WTC11 (cell line): ENCODE measurements around the gene KIAA1755. TPM values are rescaled to one million over a fixed set of nuclear protein-coding genes. Genes with fewer than 3 reads are reported as not detected.

ENCODE experiments used
- ATAC-seq: fragments of 200-7000 bp; cut with Tn5 transposase; 2 replicates; pipeline ENCODE4 v1.10.0; 2021; ENCODE audit warnings: mild to moderate bottlenecking, moderate library complexity
- CTCF ChIA-PET: fragments of 300-600 bp; sonication (Branson Sonifier 250); formaldehyde crosslinking; loops from one replicate; lab custom pipeline; 2021; ENCODE audit warnings: antibody characterized with exemption; lab: Charles Lee
- POLR2A ChIA-PET: fragments of 350-600 bp; sonication (Branson Sonifier 250); formaldehyde crosslinking; loops from one replicate; lab custom pipeline; 2021; ENCODE audit warnings: antibody characterized with exemption; lab: Charles Lee
- DNase-seq: peaks from one replicate; pipeline ENCODE4 v3.0.0; 2021; ENCODE audit warnings: low spot score
- H3K27ac Mint-ChIP-seq: 2 replicates; pipeline ENCODE4 v1.8.0; 2021; ENCODE audit warnings: mixed read lengths
- H3K27me3 Mint-ChIP-seq: 2 replicates; pipeline ENCODE4 v1.8.0; 2021; ENCODE audit warnings: low read depth, mild to moderate bottlenecking, moderate library complexity, mixed read lengths
- H3K36me3 Mint-ChIP-seq: 2 replicates; pipeline ENCODE4 v1.8.0; 2021; ENCODE audit warnings: mixed read lengths
- H3K4me1 Mint-ChIP-seq: 2 replicates; pipeline ENCODE4 v1.8.0; 2022; ENCODE audit warnings: mixed read lengths
- H3K4me3 Mint-ChIP-seq: 2 replicates; pipeline ENCODE4 v1.8.0; 2021; ENCODE audit warnings: mild to moderate bottlenecking, moderate library complexity, mixed read lengths
- H3K9me3 Mint-ChIP-seq: 2 replicates; pipeline ENCODE4 v1.8.0; 2021; ENCODE audit warnings: mixed read lengths
- AFF4 ChIP-seq: sonication (generic); formaldehyde crosslinking; IDR thresholded peaks from 2 replicates; pipeline ENCODE4 v1.8.1; 2023; ENCODE audit warnings: mild to moderate bottlenecking, missing genetic modification reagents, borderline replicate concordance
- ATF2 ChIP-seq: sonication (generic); formaldehyde crosslinking; IDR thresholded peaks from 2 replicates; pipeline ENCODE4 v1.8.1; 2022; ENCODE audit warnings: low read depth, missing genetic modification reagents, borderline replicate concordance
- CBFB ChIP-seq: sonication (generic); formaldehyde crosslinking; IDR thresholded peaks from 2 replicates; pipeline ENCODE4 v1.8.1; 2022; ENCODE audit warnings: mild to moderate bottlenecking, low read depth, missing genetic modification reagents
- CDX4 ChIP-seq: fragments of 250-450 bp; sonication (Bioruptor Pico); IDR thresholded peaks from 2 replicates; pipeline ENCODE4 v1.9.0; 2021; ENCODE audit warnings: moderate library complexity, mild to moderate bottlenecking, inconsistent platforms, borderline replicate concordance
- E2F1 ChIP-seq: sonication (generic); formaldehyde crosslinking; IDR thresholded peaks from 2 replicates; pipeline ENCODE4 v1.8.0; 2022; ENCODE audit warnings: mild to moderate bottlenecking, missing genetic modification reagents
- ESRRA ChIP-seq: sonication (generic); formaldehyde crosslinking; IDR thresholded peaks from 2 replicates; pipeline ENCODE4 v1.8.1; 2022; ENCODE audit warnings: mild to moderate bottlenecking, missing genetic modification reagents, borderline replicate concordance
- FOXK1 ChIP-seq: sonication (generic); formaldehyde crosslinking; IDR thresholded peaks from 2 replicates; pipeline ENCODE4 v1.8.0; 2022; ENCODE audit warnings: mild to moderate bottlenecking, moderate library complexity, missing genetic modification reagents
- FOXP4 ChIP-seq: sonication (generic); formaldehyde crosslinking; IDR thresholded peaks from 2 replicates; pipeline ENCODE4 v1.8.0; 2022; ENCODE audit warnings: mild to moderate bottlenecking, missing genetic modification reagents
- GRHL2 ChIP-seq: fragments of 250-450 bp; sonication (Bioruptor Pico); IDR thresholded peaks from 2 replicates; pipeline ENCODE4 v1.8.0; 2022; ENCODE audit warnings: mild to moderate bottlenecking, moderate library complexity; ENCODE audit not compliant: insufficient replicate concordance, severe bottlenecking
- HMGXB4 ChIP-seq: sonication (generic); formaldehyde crosslinking; IDR thresholded peaks from 2 replicates; pipeline ENCODE4 v1.8.1; 2023; ENCODE audit warnings: mild to moderate bottlenecking, moderate library complexity, missing genetic modification reagents
- JAZF1 ChIP-seq: fragments of 250-450 bp; sonication (Bioruptor Pico); IDR thresholded peaks from 2 replicates; pipeline ENCODE4 v1.9.0; 2021; ENCODE audit warnings: moderate library complexity, mild to moderate bottlenecking, inconsistent platforms
- JUN ChIP-seq: sonication (generic); formaldehyde crosslinking; IDR thresholded peaks from 2 replicates; pipeline ENCODE4 v1.8.0; 2023; ENCODE audit warnings: mild to moderate bottlenecking, missing genetic modification reagents
- MYBL2 ChIP-seq: sonication (generic); formaldehyde crosslinking; IDR thresholded peaks from 2 replicates; pipeline ENCODE4 v1.8.1; 2023; ENCODE audit warnings: mild to moderate bottlenecking, moderate library complexity, missing genetic modification reagents
- NFATC4 ChIP-seq: fragments of 250-450 bp; sonication (Bioruptor Pico); IDR thresholded peaks from 2 replicates; pipeline ENCODE4 v1.9.0; 2021; ENCODE audit warnings: mild to moderate bottlenecking
- RORB ChIP-seq: fragments of 250-450 bp; sonication (Bioruptor Pico); IDR thresholded peaks from 2 replicates; pipeline ENCODE4 v1.9.0; 2021; ENCODE audit warnings: mild to moderate bottlenecking
- SMAD4 ChIP-seq: sonication (generic); formaldehyde crosslinking; IDR thresholded peaks from 2 replicates; pipeline ENCODE4 v1.8.0; 2022; ENCODE audit warnings: mild to moderate bottlenecking, missing genetic modification reagents
- STAT6 ChIP-seq: sonication (generic); formaldehyde crosslinking; conservative IDR thresholded peaks from 2 replicates; pipeline ENCODE4 v1.8.1; 2023; ENCODE audit warnings: mild to moderate bottlenecking, low read depth, missing genetic modification reagents, moderate library complexity
- TCF7 ChIP-seq: sonication (generic); formaldehyde crosslinking; IDR thresholded peaks from 2 replicates; pipeline ENCODE4 v1.8.0; 2022; ENCODE audit warnings: mild to moderate bottlenecking, low read depth, missing genetic modification reagents, moderate library complexity
- TP53 ChIP-seq: sonication (generic); formaldehyde crosslinking; IDR thresholded peaks from 2 replicates; pipeline ENCODE4 v1.8.1; 2023; ENCODE audit warnings: mild to moderate bottlenecking, missing genetic modification reagents
- ZNF317 ChIP-seq: sonication (generic); formaldehyde crosslinking; IDR thresholded peaks from 2 replicates; pipeline ENCODE4 v1.8.1; 2023; ENCODE audit warnings: low read depth, mild to moderate bottlenecking, moderate library complexity, missing genetic modification reagents, borderline replicate concordance
- ZNF512 ChIP-seq: sonication (generic); formaldehyde crosslinking; IDR thresholded peaks from 2 replicates; pipeline ENCODE4 v1.8.1; 2022; ENCODE audit warnings: missing genetic modification reagents, borderline replicate concordance
- total RNA-seq: library from RNA; stranded (reverse); gene quantifications from 3 replicates; pipeline ENCODE4 v1.2.3, GENCODE V29; 2021

KIAA1755 gene
- total RNA-seq, 1 experiment from 2014 or later: 0.50 TPM

GRCh38 chr20:38180781-38181180 lies 79.8 kb downstream of the KIAA1755 start (continued):
- no peak for TF ChIP-seq ATF2 (CRISPR knock-in tag)

GRCh38 chr20:38179846-38180245 lies 80.7 kb downstream of the KIAA1755 start:
- Mint-ChIP-seq H3K9me3 (peaks cover 21% of the 10 kb centered on the region), H3K4me1 (peaks cover 3% of the 10 kb centered on the region; the same call in 1 of the 2 replicates), H3K27me3 (no peaks in the 10 kb centered on the region; the same call in 1 of the 2 replicates), H3K4me3 (no peak overlapping the region), H3K27ac (no peak overlapping the region), H3K36me3 (no peaks in the 10 kb centered on the region)
- POLR2A ChIA-PET: no interaction called here
- CTCF ChIA-PET: no interaction called here
- DNase-seq (no peak), ATAC-seq (no peak)
- TF ChIP-seq JUN (CRISPR knock-in tag): no peak
- no peak for TF ChIP-seq STAT6 (CRISPR knock-in tag)
- TF ChIP-seq RORB (CRISPR knock-in tag): no peak
- TF ChIP-seq CDX4 (CRISPR knock-in tag): no peak
- TF ChIP-seq ESRRA (CRISPR knock-in tag): no peak
- no peak for TF ChIP-seq TCF7 (CRISPR knock-in tag)
- no peak for TF ChIP-seq CBFB (CRISPR knock-in tag)
- no peak for TF ChIP-seq FOXP4
- TF ChIP-seq ZNF512 (CRISPR knock-in tag): no peak
- TF ChIP-seq MYBL2 (CRISPR knock-in tag): no peak
- TF ChIP-seq SMAD4 (CRISPR knock-in tag): no peak
- no peak for TF ChIP-seq NFATC4 (CRISPR knock-in tag)
- no peak for TF ChIP-seq HMGXB4
- no peak for TF ChIP-seq JAZF1 (CRISPR knock-in tag)
- TF ChIP-seq E2F1 (CRISPR knock-in tag): no peak
- TF ChIP-seq FOXK1 (CRISPR knock-in tag): no peak
- TF ChIP-seq GRHL2 (CRISPR knock-in tag): no peak
- TF ChIP-seq TP53 (CRISPR knock-in tag): no peak
- TF ChIP-seq ZNF317 (CRISPR knock-in tag): no peak
- TF ChIP-seq AFF4 (CRISPR knock-in tag): no peak
